Progenitor cell of endocrine pancreas (in vitro differentiated cells): ENCODE measurements around the gene CCBE1. TPM values are rescaled to one million over a fixed set of nuclear protein-coding genes. Genes with fewer than 3 reads are reported as not detected.

ENCODE experiments used
- DNase-seq: peaks from one replicate; pipeline ENCODE4 v3.0.0; 2021; ENCODE audit warnings: low spot score; ENCODE audit not compliant: unreplicated experiment
- H3K27ac Mint-ChIP-seq: 2 replicates; pipeline ENCODE4 v1.8.0; 2021; ENCODE audit warnings: mild to moderate bottlenecking, moderate library complexity, mixed read lengths
- H3K27me3 Mint-ChIP-seq: 2 replicates; pipeline ENCODE4 v1.8.0; 2021; ENCODE audit warnings: mixed read lengths
- H3K36me3 Mint-ChIP-seq: 2 replicates; pipeline ENCODE4 v1.8.0; 2022; ENCODE audit warnings: mixed read lengths; ENCODE audit not compliant: insufficient read depth
- H3K4me1 Mint-ChIP-seq: 2 replicates; pipeline ENCODE4 v1.8.0; 2021; ENCODE audit warnings: low read depth, mixed read lengths
- H3K4me3 Mint-ChIP-seq: 2 replicates; pipeline ENCODE4 v1.8.0; 2021; ENCODE audit warnings: low read depth, mild to moderate bottlenecking, moderate library complexity, mixed read lengths
- H3K9me3 Mint-ChIP-seq: 2 replicates; pipeline ENCODE4 v1.8.0; 2021; ENCODE audit warnings: low read depth, mixed read lengths
- CTCF ChIP-seq: fragments of 200-600 bp; sonication (generic); IDR thresholded peaks from one replicate; pipeline ENCODE4 v1.5.0; 2021; ENCODE audit warnings: antibody characterized with exemption, mild to moderate bottlenecking; ENCODE audit not compliant: unreplicated experiment
- long read RNA-seq: library from polyadenylated mRNA; unstranded; transcript quantifications from one replicate; pipeline ENCODE4 v2.0.0, GENCODE V29; 2020
- total RNA-seq: library from RNA; stranded (reverse); gene quantifications from 2 replicates; pipeline ENCODE4 v1.2.1, GENCODE V29; 2021

Gene CCBE1
- 1.1 and 1.2 TPM in 2 replicates for total RNA-seq
- long read RNA-seq: 0 reads

DNA sequence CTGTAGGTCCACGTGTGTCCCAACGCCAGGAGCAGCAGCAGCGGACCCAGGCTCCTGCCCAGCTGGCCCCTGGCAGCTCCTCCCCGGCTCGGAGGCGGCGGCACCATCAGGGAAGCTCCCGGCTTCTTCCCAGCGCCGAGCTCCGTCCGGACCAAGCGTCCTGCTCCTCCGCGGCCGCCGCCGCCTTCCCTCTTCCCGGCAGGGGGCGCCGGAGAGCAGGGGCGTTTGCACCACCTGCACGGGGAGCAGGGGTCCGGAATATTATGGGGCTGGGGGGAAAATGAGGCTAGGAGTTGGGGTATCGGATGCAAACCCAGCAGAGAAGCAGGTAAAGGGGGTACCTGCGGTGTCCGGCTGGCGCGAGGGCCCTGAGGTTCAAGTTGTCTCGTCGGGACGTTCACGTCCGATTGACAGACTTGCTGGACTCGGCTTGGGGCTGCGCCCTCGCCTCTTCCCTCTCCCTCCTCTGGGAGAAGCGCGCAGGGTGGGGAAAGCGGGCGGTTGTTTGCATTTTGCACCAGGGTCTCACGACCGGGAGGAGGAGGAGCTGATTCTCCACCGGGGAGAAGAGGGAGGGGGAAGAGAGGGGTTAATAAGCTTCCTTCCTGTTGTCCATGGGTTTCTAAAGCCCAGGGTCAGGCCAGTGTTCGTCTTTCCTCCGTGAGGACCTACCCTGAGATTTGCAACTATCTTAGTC is at the start of gene CCBE1:
Gene CCBE1, minus strand, starts transcription at position 188 of the 697 bp plus-strand sequence.
- H3K4me3 Mint-ChIP-seq: peak within 1 kb of the TSS; percentile 68
- no peaks in the 10 kb centered on the region for H3K9me3 Mint-ChIP-seq
- H3K36me3 Mint-ChIP-seq: no peaks in the 10 kb centered on the region
- peaks cover 23% of the 10 kb centered on the region for H3K4me1 Mint-ChIP-seq
- DNase-seq: peak; percentile 79
- peaks cover 81% of the 10 kb centered on the region for H3K27me3 Mint-ChIP-seq
- H3K27ac Mint-ChIP-seq: no peak within 1 kb of the TSS
- peak; percentile 98 for TF ChIP-seq CTCF

- Mint-ChIP-seq H3K4me3 (no peak overlapping the region), H3K4me1 (peaks cover 13% of the 10 kb centered on the region), H3K36me3 (no peaks in the 10 kb centered on the region), H3K27ac (no peak overlapping the region), H3K9me3 (peaks cover 9% of the 10 kb centered on the region), H3K27me3 (peaks cover 9% of the 10 kb centered on the region)
- no peak for DNase-seq
- no peak for TF ChIP-seq CTCF
Measured at GRCh38 chr18:59744271-59744721, 47.1 kb upstream of the CCBE1 start.

GRCh38 chr18:59743566-59743965 is 46.3 kb upstream of the CCBE1 start:
- H3K4me1 Mint-ChIP-seq: peaks cover 15% of the 10 kb centered on the region
- H3K4me3 Mint-ChIP-seq: no peak overlapping the region
- peaks cover 9% of the 10 kb centered on the region for H3K9me3 Mint-ChIP-seq
- TF ChIP-seq CTCF: no peak
- peaks cover 7% of the 10 kb centered on the region for H3K27me3 Mint-ChIP-seq
- no peaks in the 10 kb centered on the region for H3K36me3 Mint-ChIP-seq
- H3K27ac Mint-ChIP-seq: no peak overlapping the region
- no peak for DNase-seq

DNA sequence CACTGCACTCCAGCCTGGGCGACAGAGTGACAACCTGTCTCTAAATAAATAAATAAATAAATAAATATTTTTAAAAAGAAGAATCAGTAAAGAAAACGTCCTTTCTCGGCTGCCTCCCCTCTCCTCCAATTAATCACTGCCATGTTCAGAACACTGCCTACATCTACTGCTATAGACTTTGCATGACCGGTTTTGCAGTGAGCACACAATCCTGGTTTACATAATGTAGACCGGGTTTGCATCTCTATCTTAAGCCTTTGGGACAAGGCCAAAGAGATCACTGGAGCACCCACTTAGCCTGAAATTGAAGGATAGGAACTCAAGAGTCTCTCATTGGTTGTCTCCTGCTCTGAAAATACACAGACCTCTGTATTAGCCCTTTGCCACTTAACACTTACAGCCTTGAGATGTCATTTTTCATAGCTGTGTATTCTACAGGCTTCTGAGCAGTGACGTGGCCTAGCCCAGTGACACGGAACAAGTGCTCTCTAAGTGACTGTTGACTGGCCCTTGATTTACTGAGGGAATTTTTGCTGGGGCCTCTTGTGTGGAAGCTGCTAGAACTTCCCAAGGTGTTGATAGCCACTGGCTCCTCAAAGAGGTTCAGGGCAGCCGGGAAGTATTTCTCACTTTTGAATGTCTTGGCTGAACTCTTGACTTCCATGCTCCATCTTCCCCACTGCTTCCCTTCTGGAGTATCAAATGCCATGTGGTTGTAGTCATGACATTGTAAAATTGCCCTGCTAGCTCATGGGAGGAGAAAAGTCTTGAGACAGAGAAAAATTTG is 45.3 kb upstream of the CCBE1 start:
- no peak for DNase-seq
- no peak overlapping the region for H3K27ac Mint-ChIP-seq
- H3K36me3 Mint-ChIP-seq: no peaks in the 10 kb centered on the region
- peaks cover 15% of the 10 kb centered on the region for H3K4me1 Mint-ChIP-seq
- peaks cover 2% of the 10 kb centered on the region for H3K27me3 Mint-ChIP-seq
- H3K4me3 Mint-ChIP-seq: no peak overlapping the region
- TF ChIP-seq CTCF: no peak
- peaks cover 5% of the 10 kb centered on the region for H3K9me3 Mint-ChIP-seq

DNA sequence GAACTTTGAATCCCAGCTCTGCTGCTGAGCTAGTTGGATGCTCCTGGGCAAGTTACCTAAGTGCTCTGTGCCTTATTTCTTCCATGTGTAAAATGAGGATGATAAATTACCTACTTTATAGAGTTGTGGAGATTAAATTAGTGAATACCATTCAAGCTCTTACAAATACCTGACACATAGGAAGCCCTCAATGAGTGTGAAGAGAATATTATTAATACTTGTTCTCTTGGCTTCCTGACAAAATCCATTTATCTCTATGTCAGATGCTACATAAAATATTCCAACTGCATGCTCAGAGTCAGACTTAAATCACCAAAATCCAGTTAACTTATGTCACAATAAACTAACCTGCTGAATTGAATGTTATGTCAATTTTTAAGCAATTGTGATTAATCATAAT is 42.9 kb upstream of the CCBE1 start:
- Mint-ChIP-seq H3K4me3 (no peak overlapping the region), H3K9me3 (no peaks in the 10 kb centered on the region), H3K27me3 (peaks cover 2% of the 10 kb centered on the region), H3K27ac (no peak overlapping the region), H3K4me1 (peaks cover 18% of the 10 kb centered on the region), H3K36me3 (no peaks in the 10 kb centered on the region)
- DNase-seq: no peak
- TF ChIP-seq CTCF: no peak
